Panc1 (cell line): Measurements from ENCODE around the gene LIMCH1. TPM values are rescaled to one million over a fixed set of nuclear protein-coding genes. Genes with fewer than 3 reads are reported as not detected.

Experiments used
- ATAC-seq: fragments of 200-7000 bp; cut with Tn5 transposase; 2 replicates; pipeline ENCODE4 v1.9.1; 2020; ENCODE audit warnings: mild to moderate bottlenecking, moderate library complexity
- BruUV-seq: library from RNA; stranded (reverse); fragments of 400-500 nt; replicated peaks from 2 replicates; lab custom pipeline; 2021; lab: Mats Ljungman, UMichigan
- CTCF ChIA-PET: fragments of 300-600 bp; sonication (Branson Sonifier 250); formaldehyde crosslinking; loops from one replicate; lab custom pipeline; 2022; ENCODE audit warnings: antibody characterized with exemption; lab: Charles Lee
- POLR2A ChIA-PET: fragments of 300-600 bp; sonication (Branson Sonifier 250); formaldehyde crosslinking; loops from one replicate; lab custom pipeline; 2022; ENCODE audit warnings: antibody characterized with exemption; lab: Charles Lee
- DNase-seq: peaks from one replicate; pipeline ENCODE4 v3.0.0-alpha.2; 2010; ENCODE audit warnings: low read depth, low spot score
- H3K27ac ChIP-seq: 2 replicates; pipeline ENCODE4 v1.5.1; 2011; ENCODE audit warnings: mild to moderate bottlenecking, low read length, inconsistent platforms
- H3K27me3 ChIP-seq: fragments of 200-500 bp; sonication (Bioruptor generic); 2 replicates; pipeline ENCODE4 v1.6.0; 2014; ENCODE audit warnings: low read length, inconsistent platforms; ENCODE audit not compliant: control insufficient read depth, insufficient read depth
- H3K36me3 ChIP-seq: fragments of 200-500 bp; sonication (Bioruptor generic); 2 replicates; pipeline ENCODE4 v1.5.1; 2014; ENCODE audit warnings: inconsistent platforms, mild to moderate bottlenecking, low read length, moderate library complexity; ENCODE audit not compliant: control insufficient read depth, insufficient read depth
- H3K4me1 ChIP-seq: 2 replicates; pipeline ENCODE4 v1.5.1; 2011; ENCODE audit warnings: inconsistent platforms, mild to moderate bottlenecking, low read length, moderate library complexity; ENCODE audit not compliant: control insufficient read depth, insufficient read depth
- H3K4me3 ChIP-seq, 2 experiments: 2 replicates each; pipeline ENCODE4 v1.5.1; 2011 to 2012; ENCODE audit warnings: low read depth in 2 of 2, low read length in 2 of 2, mild to moderate bottlenecking in 2 of 2, inconsistent platforms in 1 of 2, moderate library complexity in 1 of 2
- H3K9me3 ChIP-seq: fragments of 200-500 bp; sonication (Bioruptor generic); 2 replicates; pipeline ENCODE4 v1.5.1; 2014; ENCODE audit warnings: low read depth, mild to moderate bottlenecking, inconsistent platforms, low read length, moderate library complexity; ENCODE audit not compliant: control insufficient read depth, insufficient read depth
- POLR2AphosphoS5 ChIP-seq: IDR thresholded peaks from 2 replicates; pipeline ENCODE4 v1.6.1; 2012; ENCODE audit warnings: mild to moderate bottlenecking, low read depth, low read length, moderate library complexity
- REST ChIP-seq, 2 experiments: IDR thresholded peaks; 2 replicates each; pipeline ENCODE4 v1.6.1; 2011 to 2012; ENCODE audit warnings: low read depth in 2 of 2, control low read depth in 1 of 2, low read length in 1 of 2, mild to moderate bottlenecking in 1 of 2, moderate library complexity in 1 of 2; ENCODE audit not compliant: insufficient read depth in 1 of 2
- SIN3A ChIP-seq: IDR thresholded peaks from 2 replicates; pipeline ENCODE4 v1.6.1; 2012; ENCODE audit warnings: low read depth, mild to moderate bottlenecking, low read length, moderate library complexity, borderline replicate concordance; ENCODE audit not compliant: insufficient read depth
- TCF7L2 ChIP-seq: IDR thresholded peaks from 2 replicates; pipeline ENCODE4 v1.6.1; 2011; ENCODE audit warnings: mild to moderate bottlenecking, low read depth, low read length, inconsistent platforms
- in situ Hi-C: cut with HindIII; loops from 2 replicates; pipeline ENCODE4 v1.10.0; 2016; ENCODE audit warnings: low sequenced_read_pairs, low pct_unique_long_range_greater_than_20kb
- intact Hi-C: fragments of 100-400 bp; cut with micrococcal nuclease; formaldehyde crosslinking; loops from one replicate; pipeline ENCODE4 v1.10.0; 2022; ENCODE audit not compliant: unreplicated experiment
- total RNA-seq: library from RNA; stranded (reverse); gene quantifications from one replicate; pipeline ENCODE4 v1.2.1, GENCODE V29; 2021; ENCODE audit not compliant: unreplicated experiment
- TF ChIP-seq, protein P1 (sequence below): fragments of 450-650 bp; IDR thresholded peaks from 2 replicates; pipeline ENCODE4 v1.5.1; 2017; ENCODE audit warnings: mild to moderate bottlenecking

The LIMCH1 gene
- total RNA-seq, 1 experiment from 2014 or later = 3.3 TPM

- ATAC-seq = no peak
- TF ChIP-seq TCF7L2 (no peak), POLR2AphosphoS5 (no peak), REST (IDR thresholded peaks at IDR 0.05; ENCODE audit: insufficient read depth in 1 of 2, low read depth in 2 of 2, low read length in 1 of 2) (no peak), SIN3A (no peak)
- TF ChIP-seq, protein P1, sequence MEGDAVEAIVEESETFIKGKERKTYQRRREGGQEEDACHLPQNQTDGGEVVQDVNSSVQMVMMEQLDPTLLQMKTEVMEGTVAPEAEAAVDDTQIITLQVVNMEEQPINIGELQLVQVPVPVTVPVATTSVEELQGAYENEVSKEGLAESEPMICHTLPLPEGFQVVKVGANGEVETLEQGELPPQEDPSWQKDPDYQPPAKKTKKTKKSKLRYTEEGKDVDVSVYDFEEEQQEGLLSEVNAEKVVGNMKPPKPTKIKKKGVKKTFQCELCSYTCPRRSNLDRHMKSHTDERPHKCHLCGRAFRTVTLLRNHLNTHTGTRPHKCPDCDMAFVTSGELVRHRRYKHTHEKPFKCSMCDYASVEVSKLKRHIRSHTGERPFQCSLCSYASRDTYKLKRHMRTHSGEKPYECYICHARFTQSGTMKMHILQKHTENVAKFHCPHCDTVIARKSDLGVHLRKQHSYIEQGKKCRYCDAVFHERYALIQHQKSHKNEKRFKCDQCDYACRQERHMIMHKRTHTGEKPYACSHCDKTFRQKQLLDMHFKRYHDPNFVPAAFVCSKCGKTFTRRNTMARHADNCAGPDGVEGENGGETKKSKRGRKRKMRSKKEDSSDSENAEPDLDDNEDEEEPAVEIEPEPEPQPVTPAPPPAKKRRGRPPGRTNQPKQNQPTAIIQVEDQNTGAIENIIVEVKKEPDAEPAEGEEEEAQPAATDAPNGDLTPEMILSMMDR = no peak
- H3K4me3 ChIP-seq = no peak overlapping the region
- no peaks in the 10 kb centered on the region for H3K4me1 ChIP-seq
- no peak for DNase-seq
- CTCF ChIA-PET = no interaction called here
- H3K27me3 ChIP-seq = no peaks in the 10 kb centered on the region
- H3K27ac ChIP-seq = no peak overlapping the region
- no TSS peak for BruUV-seq
- POLR2A ChIA-PET = interaction anchor here (0.6 kb wide), 1 partner anchor 152 kb away, joined by 3 read pairs; no protein-coding TSS in a partner anchor
- no peaks in the 10 kb centered on the region for H3K9me3 ChIP-seq
- intact Hi-C loops = no loop called here
- no peaks in the 10 kb centered on the region for H3K36me3 ChIP-seq
- in situ Hi-C loops = no loop called here
Observed at GRCh38 chr4:41579043-41579442, 41.1 kb downstream of the LIMCH1 start.

DNA sequence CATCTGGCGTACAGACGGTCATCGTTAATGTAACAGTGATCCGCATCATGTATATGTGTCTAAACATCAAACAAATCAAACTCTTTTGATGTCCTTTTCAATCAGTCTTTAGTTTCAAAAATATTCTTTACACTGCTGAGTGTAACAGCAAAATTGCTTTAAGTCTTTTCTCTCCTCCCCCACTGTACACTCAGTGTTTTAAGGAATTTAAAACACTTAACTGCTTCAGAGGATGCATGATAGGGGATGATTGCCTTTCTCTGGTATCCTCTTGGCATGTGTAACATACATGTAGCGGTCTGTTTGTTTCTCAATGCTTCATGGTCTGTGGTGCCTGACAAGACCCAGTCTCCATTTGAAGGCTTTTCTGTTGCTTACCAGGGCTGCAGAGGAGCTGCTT, 41.6 kb downstream of the LIMCH1 start:
- H3K4me1 ChIP-seq = no peaks in the 10 kb centered on the region
- in situ Hi-C loops = no loop called here
- intact Hi-C loops = no loop called here
- POLR2A ChIA-PET = no interaction called here
- H3K4me3 ChIP-seq = no peak overlapping the region
- DNase-seq = no peak
- no TSS peak for BruUV-seq
- H3K27ac ChIP-seq = no peak overlapping the region
- no peak for ATAC-seq
- no peaks in the 10 kb centered on the region for H3K27me3 ChIP-seq
- H3K9me3 ChIP-seq = no peaks in the 10 kb centered on the region
- TF ChIP-seq SIN3A (no peak), POLR2AphosphoS5 (no peak), TCF7L2 (no peak)
- TF ChIP-seq, protein P1 = no peak
- H3K36me3 ChIP-seq = no peaks in the 10 kb centered on the region
- CTCF ChIA-PET = no interaction called here
